ENCODE measurements around the gene SNX8.

The SNX8 gene

GRCh38 chr7:2299131-2299829 lies 15.0 kb downstream of the SNX8 start:
- Histone ChIP-seq H2BK120ac (ENCODE audit: insufficient read depth, low read length, poor library complexity) (no peak overlapping the region), H3K9ac (ENCODE audit: low read length) (peak overlapping the region; percentile 15), H3K23ac (ENCODE audit: low read length) (no peak overlapping the region), H3K9me3 (ENCODE audit: insufficient read depth, low read depth, low read length) (no peaks in the 10 kb centered on the region), H3K27me3 (ENCODE audit: insufficient read depth, low read length) (no peaks in the 10 kb centered on the region), H3K14ac (ENCODE audit: low read length) (no peak overlapping the region), H4K8ac (ENCODE audit: low read depth, low read length) (no peak overlapping the region), H2AK5ac (ENCODE audit: low read length) (no peak overlapping the region), H4K12ac (ENCODE audit: low read depth, low read length) (no peak overlapping the region), H3K18ac (ENCODE audit: low read length) (no peak overlapping the region), H2BK5ac (ENCODE audit: low read depth, low read length, poor library complexity) (no peak overlapping the region), H3K4me2 (ENCODE audit: low read length) (no peak overlapping the region), H2AFZ (ENCODE audit: insufficient read depth, low read length, poor library complexity) (peak overlapping the region; percentile 5), H4K91ac (ENCODE audit: low read depth, low read length) (no peak overlapping the region), H3K4ac (ENCODE audit: low read depth, low read length) (no peak overlapping the region), H3K27ac (ENCODE audit: low read depth, low read length) (no peak overlapping the region), H3K4me3 (ENCODE audit: low read depth, low read length) (no peak overlapping the region), H3K36me3 (ENCODE audit: control insufficient read depth in 1 of 2, insufficient read depth in 2 of 2, low read length in 2 of 2) (no peaks in the 10 kb centered on the region), H3K79me2 (ENCODE audit: control insufficient read depth, insufficient read depth, low read length, poor library complexity) (no peaks in the 10 kb centered on the region), H2BK12ac (ENCODE audit: low read length) (no peak overlapping the region), H3K4me1 (ENCODE audit: control insufficient read depth in 1 of 2, insufficient read depth in 2 of 2, low read length in 2 of 2) (peaks cover 0 to under 1% of the 10 kb centered on the region in 2 experiments), H3K79me1 (ENCODE audit: low read length) (peaks cover 2% of the 10 kb centered on the region)
- DNase-seq: peak in 1 of 2 donors; percentile 30
- WGBS (ENCODE audit: extremely low coverage, insufficient coverage, insufficient read length): no CpG with 5 or more reads among the region's 18 CpGs

- no peak overlapping the region for H2BK120ac ChIP-seq (ENCODE audit: insufficient read depth, low read length, poor library complexity)
- no peaks in the 10 kb centered on the region for H3K9me3 ChIP-seq (ENCODE audit: insufficient read depth, low read depth, low read length)
- no peaks in the 10 kb centered on the region for H3K36me3 ChIP-seq (ENCODE audit: control insufficient read depth in 1 of 2, insufficient read depth in 2 of 2, low read length in 2 of 2)
- WGBS (ENCODE audit: extremely low coverage, insufficient coverage, insufficient read length): no CpG with 5 or more reads among the region's 6 CpGs
- no peak overlapping the region for H4K8ac ChIP-seq (ENCODE audit: low read depth, low read length)
- H3K79me1 ChIP-seq (ENCODE audit: low read length): peaks cover 2% of the 10 kb centered on the region
- no peaks in the 10 kb centered on the region for H3K79me2 ChIP-seq (ENCODE audit: control insufficient read depth, insufficient read depth, low read length, poor library complexity)
- H2BK5ac ChIP-seq (ENCODE audit: low read depth, low read length, poor library complexity): no peak overlapping the region
- no peak overlapping the region for H3K18ac ChIP-seq (ENCODE audit: low read length)
- H3K27me3 ChIP-seq (ENCODE audit: insufficient read depth, low read length): no peaks in the 10 kb centered on the region
- H2AFZ ChIP-seq (ENCODE audit: insufficient read depth, low read length, poor library complexity): no peak overlapping the region
- no peak overlapping the region for H3K23ac ChIP-seq (ENCODE audit: low read length)
- H3K4me3 ChIP-seq (ENCODE audit: low read depth, low read length): no peak overlapping the region
- no peak for DNase-seq
- H3K9ac ChIP-seq (ENCODE audit: low read length): no peak overlapping the region
- no peak overlapping the region for H4K91ac ChIP-seq (ENCODE audit: low read depth, low read length)
- H2AK5ac ChIP-seq (ENCODE audit: low read length): no peak overlapping the region
- H3K4me1 ChIP-seq (ENCODE audit: control insufficient read depth in 1 of 2, insufficient read depth in 2 of 2, low read length in 2 of 2): no peaks in the 10 kb centered on the region
- H3K14ac ChIP-seq (ENCODE audit: low read length): no peak overlapping the region
- no peak overlapping the region for H3K4ac ChIP-seq (ENCODE audit: low read depth, low read length)
- H2BK12ac ChIP-seq (ENCODE audit: low read length): no peak overlapping the region
- H3K27ac ChIP-seq (ENCODE audit: low read depth, low read length): no peak overlapping the region
- H3K4me2 ChIP-seq (ENCODE audit: low read length): no peak overlapping the region
- no peak overlapping the region for H4K12ac ChIP-seq (ENCODE audit: low read depth, low read length)
Observed at GRCh38 chr7:2296832-2297231, 17.4 kb downstream of the SNX8 start.

GRCh38 chr7:2295936-2296620 lies 18.2 kb downstream of the SNX8 start:
- Histone ChIP-seq H3K4me3 (ENCODE audit: low read depth, low read length) (no peak overlapping the region), H3K4ac (ENCODE audit: low read depth, low read length) (no peak overlapping the region), H4K12ac (ENCODE audit: low read depth, low read length) (no peak overlapping the region), H3K27me3 (ENCODE audit: insufficient read depth, low read length) (no peaks in the 10 kb centered on the region), H3K4me1 (ENCODE audit: control insufficient read depth in 1 of 2, insufficient read depth in 2 of 2, low read length in 2 of 2) (no peaks in the 10 kb centered on the region), H3K18ac (ENCODE audit: low read length) (no peak overlapping the region), H3K4me2 (ENCODE audit: low read length) (no peak overlapping the region), H3K14ac (ENCODE audit: low read length) (no peak overlapping the region), H2AFZ (ENCODE audit: insufficient read depth, low read length, poor library complexity) (no peak overlapping the region), H3K27ac (ENCODE audit: low read depth, low read length) (no peak overlapping the region), H2BK5ac (ENCODE audit: low read depth, low read length, poor library complexity) (no peak overlapping the region), H3K79me1 (ENCODE audit: low read length) (peaks cover 2% of the 10 kb centered on the region), H2AK5ac (ENCODE audit: low read length) (no peak overlapping the region), H3K36me3 (ENCODE audit: control insufficient read depth in 1 of 2, insufficient read depth in 2 of 2, low read length in 2 of 2) (no peaks in the 10 kb centered on the region), H2BK12ac (ENCODE audit: low read length) (no peak overlapping the region), H4K91ac (ENCODE audit: low read depth, low read length) (no peak overlapping the region), H3K79me2 (ENCODE audit: control insufficient read depth, insufficient read depth, low read length, poor library complexity) (no peaks in the 10 kb centered on the region), H3K9me3 (ENCODE audit: insufficient read depth, low read depth, low read length) (no peaks in the 10 kb centered on the region), H3K23ac (ENCODE audit: low read length) (no peak overlapping the region), H3K9ac (ENCODE audit: low read length) (no peak overlapping the region), H4K8ac (ENCODE audit: low read depth, low read length) (no peak overlapping the region), H2BK120ac (ENCODE audit: insufficient read depth, low read length, poor library complexity) (no peak overlapping the region)
- no CpG with 5 or more reads among the region's 6 CpGs for WGBS (ENCODE audit: extremely low coverage, insufficient coverage, insufficient read length)
- DNase-seq: no peak

GRCh38 chr7:2290877-2291276 lies 23.4 kb downstream of the SNX8 start:
- Histone ChIP-seq H3K79me1 (ENCODE audit: low read length) (no peaks in the 10 kb centered on the region), H2BK12ac (ENCODE audit: low read length) (no peak overlapping the region), H2AK5ac (ENCODE audit: low read length) (no peak overlapping the region), H3K23ac (ENCODE audit: low read length) (no peak overlapping the region), H3K4me2 (ENCODE audit: low read length) (no peak overlapping the region), H3K36me3 (ENCODE audit: control insufficient read depth in 1 of 2, insufficient read depth in 2 of 2, low read length in 2 of 2) (peaks cover 3 to 8% of the 10 kb centered on the region in 2 experiments), H3K14ac (ENCODE audit: low read length) (no peak overlapping the region), H3K4me3 (ENCODE audit: low read depth, low read length) (no peak overlapping the region), H4K8ac (ENCODE audit: low read depth, low read length) (no peak overlapping the region), H2AFZ (ENCODE audit: insufficient read depth, low read length, poor library complexity) (no peak overlapping the region), H4K12ac (ENCODE audit: low read depth, low read length) (no peak overlapping the region), H3K27ac (ENCODE audit: low read depth, low read length) (no peak overlapping the region), H3K9me3 (ENCODE audit: insufficient read depth, low read depth, low read length) (peaks cover 4% of the 10 kb centered on the region), H4K91ac (ENCODE audit: low read depth, low read length) (no peak overlapping the region), H3K18ac (ENCODE audit: low read length) (no peak overlapping the region), H3K4ac (ENCODE audit: low read depth, low read length) (no peak overlapping the region), H3K27me3 (ENCODE audit: insufficient read depth, low read length) (no peaks in the 10 kb centered on the region), H2BK5ac (ENCODE audit: low read depth, low read length, poor library complexity) (no peak overlapping the region), H3K9ac (ENCODE audit: low read length) (no peak overlapping the region), H2BK120ac (ENCODE audit: insufficient read depth, low read length, poor library complexity) (no peak overlapping the region), H3K4me1 (ENCODE audit: control insufficient read depth in 1 of 2, insufficient read depth in 2 of 2, low read length in 2 of 2) (no peaks in the 10 kb centered on the region), H3K79me2 (ENCODE audit: control insufficient read depth, insufficient read depth, low read length, poor library complexity) (no peaks in the 10 kb centered on the region)
- DNase-seq: no peak
- WGBS (ENCODE audit: extremely low coverage, insufficient coverage, insufficient read length): no CpG with 5 or more reads among the region's 6 CpGs

Data from trophoblast cell (in vitro differentiated cells and primary cell).